Measurements from ENCODE around the gene GTF2E1.
"Not testable (repeated sequence)": the region's sequence is repeated elsewhere in the genome, so short reads cannot be mapped to it uniquely, and the experiment has no call there.

Gene GTF2E1

DNA sequence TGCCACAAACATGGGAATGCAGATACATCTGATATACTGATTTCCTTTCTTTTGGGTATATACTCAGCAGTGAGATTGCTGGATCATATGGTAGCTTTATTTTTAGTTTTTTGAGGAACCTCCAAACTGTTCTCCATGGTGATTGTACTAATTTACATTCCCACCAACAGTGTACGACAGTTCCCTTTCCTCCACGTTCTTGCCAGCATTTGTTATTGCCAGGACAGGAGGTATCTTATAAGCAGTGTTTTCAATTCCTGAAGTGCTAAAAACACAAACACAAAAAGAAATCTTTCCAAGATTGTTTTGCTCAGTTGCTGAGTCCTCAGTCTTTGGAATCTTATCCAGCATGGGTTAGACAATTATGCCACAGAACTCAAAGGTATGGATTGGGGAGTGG is 13.5 kb downstream of the GTF2E1 start:
- DNase-seq: no peak

DNA sequence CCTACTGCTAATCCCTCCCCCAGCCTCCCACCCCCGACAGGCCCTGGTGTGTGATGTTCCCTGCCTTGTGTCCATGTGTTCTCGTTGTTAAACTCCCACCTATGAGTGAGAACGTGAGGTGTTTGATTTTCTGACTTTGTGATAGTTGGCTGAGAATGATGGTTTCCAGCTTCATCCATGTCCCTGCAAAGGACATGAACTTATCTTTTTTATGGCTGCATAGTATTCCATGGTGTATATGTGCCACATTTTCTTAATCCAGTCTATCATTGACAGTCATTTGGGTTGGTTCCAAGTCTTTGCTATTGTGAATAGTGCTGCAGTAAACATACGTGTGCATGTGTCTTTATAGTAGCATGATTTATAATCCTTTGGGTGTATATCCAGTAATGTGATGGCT is 16.0 kb downstream of the GTF2E1 start:
- not testable (repeated sequence) for DNase-seq

DNA sequence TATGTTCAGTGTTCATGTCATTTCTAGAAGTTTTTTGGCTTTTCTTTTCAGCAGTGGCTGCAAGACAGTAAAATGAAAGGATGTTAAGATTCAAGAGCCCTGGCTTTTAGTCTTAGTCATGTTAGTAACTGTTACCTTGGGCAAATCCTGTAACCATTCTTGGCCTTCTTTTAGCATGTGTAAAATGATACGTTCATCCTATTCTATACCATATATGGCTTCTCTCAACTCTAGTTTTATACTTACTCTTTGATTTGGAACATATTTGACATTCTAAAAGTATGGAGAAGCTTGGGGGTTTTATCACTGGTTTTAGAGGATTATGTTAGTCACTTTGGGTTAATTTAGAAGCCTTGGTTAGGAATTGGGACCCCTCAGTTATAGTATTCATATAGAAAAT is 20.1 kb downstream of the GTF2E1 start:
- no peak for DNase-seq

DNA sequence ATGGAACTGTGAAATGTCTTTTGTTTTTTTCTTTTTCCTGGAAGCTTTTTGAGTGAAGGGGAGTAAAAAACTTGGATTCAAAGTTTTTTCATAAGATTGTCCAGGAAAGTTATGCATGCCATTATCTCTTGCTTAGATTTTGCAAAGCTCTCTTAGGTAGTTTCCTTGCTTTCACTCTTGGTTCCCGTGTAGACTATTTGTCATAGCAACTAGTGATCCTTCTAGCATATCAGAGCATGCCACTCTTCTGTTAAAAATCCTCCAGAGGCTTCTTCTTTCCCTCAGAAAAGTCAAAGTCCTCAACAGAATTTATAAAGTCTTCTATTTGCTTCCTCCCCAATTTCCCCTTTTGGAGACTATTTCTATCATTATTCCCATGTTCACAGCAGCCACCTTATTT is 21.1 kb downstream of the GTF2E1 start:
- no peak for DNase-seq

DNA sequence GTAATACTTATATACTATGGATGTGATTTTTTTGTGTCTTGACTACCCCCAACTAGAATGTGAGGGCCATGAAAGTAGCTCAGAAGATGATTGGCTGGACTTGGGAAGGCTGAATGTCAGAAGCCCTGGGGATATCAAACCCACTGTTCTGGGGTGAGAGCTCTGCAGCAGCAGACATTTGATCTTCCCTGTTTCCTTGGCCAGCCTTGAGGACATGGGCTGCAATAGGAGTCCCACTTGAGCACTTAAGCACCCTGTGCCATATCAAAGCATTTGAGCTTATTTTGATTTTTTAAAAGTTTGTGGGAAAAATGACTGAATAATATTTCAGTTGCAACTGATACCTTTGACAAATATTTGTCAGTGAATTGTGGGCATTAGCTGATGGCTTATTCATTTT is 21.7 kb downstream of the GTF2E1 start:
- no peak for DNase-seq

DNA sequence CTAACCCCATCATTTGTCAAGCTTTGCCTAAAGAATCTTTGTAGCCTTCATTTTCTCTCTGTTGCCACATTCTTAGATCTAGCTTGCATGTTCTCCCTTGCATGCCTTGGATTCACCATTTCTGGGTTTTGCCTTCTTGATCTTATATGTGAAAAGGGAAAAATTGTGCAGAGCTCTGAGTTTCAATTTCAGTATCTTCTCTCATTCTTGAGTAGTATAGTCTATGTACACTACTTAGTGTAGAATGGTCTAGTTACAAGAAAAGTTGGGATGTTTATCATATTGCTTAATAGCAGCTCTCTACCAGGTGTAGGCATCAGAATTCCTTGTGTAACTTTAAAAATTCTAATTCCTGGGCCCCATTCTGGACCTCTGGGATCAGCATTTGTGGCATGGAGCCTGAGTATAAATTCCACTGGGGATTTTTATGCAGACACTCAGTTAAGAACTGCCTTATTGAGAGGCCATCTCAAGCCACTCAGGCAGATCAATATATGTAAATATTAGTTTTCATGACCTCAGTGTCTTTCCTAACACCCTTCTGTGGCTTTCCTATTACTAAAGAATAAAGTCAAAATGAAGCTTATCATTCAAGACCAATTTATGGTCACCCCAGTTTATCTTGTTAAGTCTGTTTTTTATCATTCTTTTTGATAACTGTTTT is 23.4 kb downstream of the GTF2E1 start:
- DNase-seq: no peak

DNA sequence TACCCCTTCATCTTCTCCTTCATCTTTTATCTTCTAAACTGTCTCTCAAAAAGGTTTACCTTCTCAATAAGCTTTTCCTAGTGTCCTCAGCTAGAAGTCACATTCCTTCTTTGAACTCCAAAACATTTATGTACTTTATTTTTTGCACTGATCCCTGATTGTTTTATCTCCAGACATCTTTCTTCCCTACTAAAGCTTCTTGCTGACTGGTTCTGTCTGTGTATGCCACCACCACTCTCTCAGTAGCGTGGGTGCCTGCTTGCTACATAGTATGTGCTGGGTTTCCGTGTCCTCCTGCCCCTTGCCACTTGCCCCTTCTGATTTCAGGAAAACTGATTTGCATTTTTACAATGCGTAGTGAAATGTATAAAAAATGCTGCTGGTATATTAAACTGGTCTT is 24.0 kb downstream of the GTF2E1 start:
- no peak for DNase-seq

DNA sequence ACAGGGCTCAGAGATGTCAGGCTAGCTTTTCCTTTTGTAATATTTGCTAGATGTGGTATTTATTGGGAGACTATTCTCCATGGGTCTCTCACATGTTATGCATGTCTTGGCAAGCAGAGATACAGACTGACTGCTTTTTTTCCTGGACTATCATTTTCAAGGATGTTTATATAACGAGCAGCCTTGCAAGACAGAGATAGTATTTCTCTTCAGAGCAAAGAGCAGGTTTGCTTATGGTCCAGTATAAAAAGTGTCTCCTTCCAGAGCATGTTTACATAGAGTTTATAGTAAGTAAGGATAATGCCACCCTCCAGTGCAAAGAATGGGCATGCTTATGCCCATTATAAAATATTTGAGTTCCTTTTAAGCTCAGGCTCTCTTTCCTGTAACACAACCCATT is 24.6 kb downstream of the GTF2E1 start:
- DNase-seq: no peak

DNA sequence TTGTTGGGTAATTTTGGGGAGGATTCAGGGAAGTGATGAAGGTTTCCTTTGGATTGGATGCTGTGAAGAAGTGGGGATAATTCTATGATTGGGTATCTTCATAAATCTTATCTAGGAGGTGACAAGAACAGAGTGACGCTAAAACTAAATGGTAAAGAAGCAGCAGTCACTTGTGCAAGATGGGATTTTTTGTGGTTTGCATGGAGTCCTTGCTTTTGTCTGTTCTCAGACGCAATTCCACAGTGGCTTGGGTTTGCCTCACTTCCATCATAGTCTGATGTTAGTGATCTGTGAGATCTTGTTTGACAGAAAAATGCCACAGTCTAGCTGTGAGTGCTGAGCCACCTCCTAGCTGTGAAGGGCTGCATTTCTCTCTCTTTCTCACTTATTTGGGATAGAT is 26.9 kb downstream of the GTF2E1 start:
- DNase-seq: no peak

DNA sequence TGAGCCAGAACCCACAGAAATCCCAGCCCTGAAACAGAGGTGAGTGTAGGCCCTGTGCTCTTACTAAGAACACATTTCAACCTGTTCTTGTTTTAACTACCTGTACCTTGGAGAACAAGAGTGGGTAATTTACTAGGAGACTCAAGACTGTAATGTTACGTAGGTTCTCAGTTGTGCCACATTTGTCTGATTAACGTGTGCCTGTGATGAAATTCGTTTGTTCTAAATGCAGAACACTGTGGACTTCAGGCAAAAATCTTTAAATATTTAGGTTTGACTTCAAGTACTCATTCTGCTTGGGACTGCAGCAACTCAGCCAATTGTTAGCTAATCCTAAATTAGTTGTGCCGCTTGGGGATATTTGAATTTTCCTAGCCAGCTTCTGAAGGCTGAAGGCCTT is 28.3 kb downstream of the GTF2E1 start:
- no peak for DNase-seq

DNA sequence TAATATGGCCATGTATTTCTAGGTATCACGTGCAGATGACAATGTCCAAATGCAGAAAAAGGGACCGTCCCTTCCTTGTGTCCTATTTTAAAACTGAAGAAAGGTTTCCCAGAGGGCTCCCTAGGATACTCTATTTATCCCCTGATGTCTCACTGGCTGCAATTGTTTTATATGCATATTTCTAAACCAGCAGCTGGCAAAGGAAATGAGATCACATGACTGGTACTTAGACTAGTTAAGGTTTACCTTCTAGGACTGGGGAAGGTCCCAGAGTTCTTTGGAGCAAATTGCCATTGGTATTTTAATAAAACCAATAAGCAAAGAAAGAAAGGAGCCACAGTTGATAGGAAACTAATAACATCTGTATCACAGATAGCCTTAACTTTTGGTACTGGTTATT is 29.5 kb downstream of the GTF2E1 start:
- DNase-seq: no peak

DNA sequence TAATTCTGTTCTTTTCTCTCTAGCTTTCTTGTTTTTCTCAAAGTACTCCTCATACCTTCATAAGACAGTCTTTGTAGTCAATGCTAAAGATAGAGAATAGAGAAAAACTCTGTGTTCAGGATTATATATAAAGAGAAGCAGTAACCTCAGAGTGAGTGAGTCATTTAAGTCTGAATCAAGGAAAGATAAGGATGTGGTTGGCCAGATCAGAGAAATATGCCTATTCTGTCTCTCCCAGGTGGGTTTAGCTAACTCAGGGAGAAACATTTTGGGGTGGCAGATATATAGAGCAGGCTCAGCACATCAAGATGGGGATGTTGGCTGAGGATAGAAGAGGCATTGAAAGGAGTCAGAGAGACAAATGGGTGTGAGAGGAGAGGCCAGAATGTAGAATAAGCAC is 31.4 kb downstream of the GTF2E1 start:
- no peak for DNase-seq

DNA sequence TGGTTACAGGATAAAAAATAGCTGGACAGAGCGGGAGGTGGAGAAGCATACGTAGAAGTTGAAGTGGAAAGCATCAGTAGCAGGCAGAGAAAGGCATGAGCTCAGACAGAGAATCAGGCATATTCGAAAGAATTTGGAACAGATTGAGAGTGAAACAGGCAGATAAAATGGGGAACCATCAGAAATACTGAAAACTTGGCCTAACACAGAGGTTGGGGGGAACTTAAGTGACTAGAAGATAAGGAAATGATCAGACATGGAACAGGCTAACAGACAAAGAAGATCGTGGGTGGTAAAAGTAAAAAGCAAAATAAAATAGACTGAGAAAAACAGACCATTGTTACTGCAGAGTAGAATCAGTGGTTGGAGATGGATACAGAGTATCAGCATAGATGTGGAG is 32.9 kb downstream of the GTF2E1 start:
- no peak for DNase-seq

DNA sequence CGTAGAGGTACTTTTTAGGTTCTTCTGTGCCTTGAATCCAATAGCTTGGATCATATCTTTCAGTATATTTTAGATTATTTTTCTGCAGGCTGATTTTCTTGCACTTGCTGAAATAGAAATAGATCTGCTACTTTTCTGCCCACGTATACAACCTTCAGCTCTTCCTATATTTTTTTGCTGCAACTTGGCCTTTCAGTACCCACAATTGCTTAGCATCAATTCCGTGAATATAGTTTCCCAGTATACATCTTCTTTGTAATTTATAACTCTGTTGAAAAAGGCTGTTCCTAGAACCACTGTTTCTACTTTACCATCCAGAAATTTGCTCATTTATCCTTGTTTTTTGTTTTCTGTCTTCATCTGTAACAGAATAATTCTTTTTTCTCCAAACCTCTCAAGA is 36.2 kb downstream of the GTF2E1 start:
- DNase-seq: no peak

DNA sequence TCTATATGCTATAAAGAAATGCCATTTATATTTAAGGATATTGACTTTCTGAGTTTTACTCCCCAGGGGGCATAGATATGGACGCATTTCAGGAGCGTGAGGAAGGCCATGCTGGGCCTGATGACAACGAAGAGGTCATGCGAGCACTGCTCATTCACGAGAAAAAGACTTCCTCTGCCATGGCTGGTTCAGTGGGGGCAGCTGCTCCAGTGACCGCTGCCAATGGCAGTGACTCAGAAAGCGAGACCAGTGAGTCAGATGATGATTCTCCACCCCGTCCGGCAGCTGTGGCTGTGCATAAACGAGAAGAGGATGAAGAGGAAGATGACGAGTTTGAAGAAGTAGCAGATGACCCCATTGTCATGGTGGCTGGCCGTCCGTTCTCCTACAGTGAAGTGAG is 38.4 kb downstream of the GTF2E1 start:
- DNase-seq: no peak

DNA sequence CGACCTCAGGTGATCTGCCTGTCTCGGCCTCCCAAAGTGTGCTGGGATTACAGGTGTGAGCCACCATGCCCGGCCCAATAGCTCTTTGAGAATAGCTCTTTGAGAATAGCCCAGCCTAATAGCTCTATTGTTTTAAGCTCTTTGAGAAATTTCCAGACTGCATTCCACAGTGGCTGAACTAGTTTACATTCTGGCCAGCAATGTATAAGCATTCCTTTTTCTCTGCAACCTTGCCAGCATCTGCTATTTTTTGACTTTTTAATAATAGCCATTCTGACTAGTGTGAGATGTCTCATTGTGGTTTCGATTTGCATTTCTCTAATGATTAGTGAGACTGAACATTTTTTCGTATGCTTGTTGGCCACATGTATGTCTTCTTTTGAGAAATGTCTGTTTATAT is 43.3 kb downstream of the GTF2E1 start:
- DNase-seq: not testable (repeated sequence)

DNA sequence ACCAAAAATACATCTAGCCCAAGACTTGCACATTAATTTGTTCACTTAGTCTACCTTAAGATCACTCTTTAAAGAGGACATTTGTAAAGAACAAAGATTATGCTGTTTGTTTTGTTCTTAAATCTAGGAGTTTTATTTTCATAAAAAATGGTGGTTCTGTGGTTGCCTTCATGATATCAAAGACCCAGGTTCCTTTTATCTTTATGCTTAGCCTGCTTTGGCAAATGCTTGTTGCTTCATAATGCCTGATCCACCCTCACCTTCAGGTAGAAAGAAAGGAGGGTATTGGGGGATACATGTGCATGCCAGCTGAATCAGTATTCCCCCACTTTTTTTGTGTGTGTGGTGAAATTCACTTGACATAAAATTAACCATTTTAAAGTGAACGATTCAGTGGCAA is 48.5 kb downstream of the GTF2E1 start:
- DNase-seq: no peak

DNA sequence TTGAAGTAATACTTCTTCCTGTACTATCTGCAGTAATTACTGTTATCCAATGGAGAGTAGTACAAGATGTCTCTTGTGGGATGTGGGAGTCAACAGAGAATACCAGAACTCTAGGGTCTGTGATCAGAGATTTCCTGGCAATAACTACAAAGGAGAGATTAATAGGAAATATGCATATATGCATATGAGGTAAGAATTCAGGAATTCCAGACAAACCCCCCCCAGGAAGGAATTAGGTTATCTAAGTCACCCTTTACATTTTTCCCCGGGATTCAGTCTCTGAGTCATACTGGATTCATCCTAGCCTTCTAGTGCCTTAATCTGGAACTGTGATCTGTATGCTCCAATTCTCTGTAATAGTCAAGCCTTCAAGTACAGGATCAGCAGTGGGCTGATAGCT is 49.4 kb downstream of the GTF2E1 start:
- DNase-seq: no peak

DNA sequence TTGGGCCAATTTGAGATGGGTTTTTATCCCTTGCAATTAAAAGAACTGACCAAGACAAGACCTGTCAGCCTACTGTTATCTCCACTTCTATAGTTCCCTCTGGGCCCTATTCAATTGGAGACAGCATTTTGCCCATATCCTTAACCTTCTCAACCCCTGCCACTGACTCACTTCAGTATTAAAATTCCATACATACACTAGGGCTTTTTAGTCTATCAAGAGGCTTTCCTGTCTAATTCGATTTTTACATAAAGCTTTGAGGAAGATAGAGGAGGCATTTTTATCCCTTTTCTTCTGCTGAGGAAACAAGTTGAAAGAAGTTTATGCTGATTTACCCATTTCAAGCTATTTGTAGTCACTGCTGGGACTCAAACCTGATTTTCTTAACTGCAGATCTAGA is 51.1 kb downstream of the GTF2E1 start:
- DNase-seq: no peak

DNA sequence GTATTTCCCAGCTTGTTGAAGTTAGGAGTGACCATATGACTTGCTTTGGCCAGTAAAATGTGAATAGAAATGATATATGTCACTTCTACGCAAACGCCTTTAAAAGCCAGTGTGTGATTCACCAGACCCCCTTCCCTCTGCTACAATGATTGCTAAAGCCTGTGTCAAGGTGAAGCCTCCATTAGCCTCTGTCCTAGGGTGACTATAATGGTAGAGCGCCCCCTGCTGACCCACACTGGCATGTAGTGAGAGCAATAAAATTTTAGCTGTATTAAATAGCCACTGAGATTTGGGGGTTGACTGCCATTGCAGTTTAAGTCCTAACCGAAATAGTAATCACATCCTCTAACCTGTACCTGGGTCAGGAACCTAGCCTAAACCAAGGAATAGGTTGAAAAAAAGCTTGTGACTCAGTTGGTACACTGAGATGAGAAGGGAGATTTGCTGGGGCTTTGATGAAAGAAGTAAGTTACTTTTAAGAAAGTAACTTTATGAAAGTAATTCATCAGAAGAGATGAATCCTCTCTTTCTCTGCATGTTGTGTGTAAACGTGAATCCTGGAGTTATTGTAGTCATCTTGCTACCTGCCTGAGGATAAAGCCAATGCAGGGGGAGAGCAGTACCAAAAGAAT is 52.6 kb downstream of the GTF2E1 start:
- DNase-seq: peak; percentile 38 to 64

DNA sequence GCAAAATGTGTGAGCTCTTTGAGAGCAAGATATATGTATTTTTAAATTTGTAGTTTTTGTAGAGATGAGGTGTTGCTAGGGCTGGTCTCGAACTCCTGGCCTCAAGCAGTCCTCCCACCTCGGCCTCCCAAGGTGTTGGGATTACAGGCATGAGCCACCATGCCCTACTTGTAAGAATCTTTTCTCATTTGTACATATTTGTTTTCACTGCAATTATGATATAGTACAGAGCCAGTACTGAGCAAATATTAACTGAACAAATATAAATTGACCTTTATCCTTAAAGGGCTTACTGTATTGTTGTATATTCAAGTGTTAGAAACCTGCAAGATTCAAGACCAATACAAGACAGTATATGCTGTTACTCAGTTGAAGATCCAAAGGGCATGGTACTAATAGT is 53.4 kb downstream of the GTF2E1 start:
- DNase-seq: no peak

DNA sequence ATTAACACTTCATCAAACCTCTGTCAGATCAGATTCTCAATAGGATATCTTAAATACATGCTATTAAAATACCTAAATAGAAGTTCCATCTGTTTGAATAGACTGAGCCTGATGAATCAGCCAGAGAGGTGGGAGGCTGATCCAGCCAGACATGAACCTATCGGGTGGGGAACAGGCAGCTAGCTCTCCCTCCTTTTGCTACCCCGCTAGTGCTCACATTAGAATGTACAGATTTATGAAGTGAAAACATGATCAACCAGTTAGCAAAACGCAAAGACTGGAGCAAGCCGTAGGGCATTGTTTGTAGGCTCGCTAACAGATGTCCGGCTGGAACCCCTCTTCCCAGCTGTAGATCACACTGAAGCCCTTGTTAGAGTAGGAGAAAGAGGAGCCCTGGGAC is 54.4 kb downstream of the GTF2E1 start:
- no peak for DNase-seq

DNA sequence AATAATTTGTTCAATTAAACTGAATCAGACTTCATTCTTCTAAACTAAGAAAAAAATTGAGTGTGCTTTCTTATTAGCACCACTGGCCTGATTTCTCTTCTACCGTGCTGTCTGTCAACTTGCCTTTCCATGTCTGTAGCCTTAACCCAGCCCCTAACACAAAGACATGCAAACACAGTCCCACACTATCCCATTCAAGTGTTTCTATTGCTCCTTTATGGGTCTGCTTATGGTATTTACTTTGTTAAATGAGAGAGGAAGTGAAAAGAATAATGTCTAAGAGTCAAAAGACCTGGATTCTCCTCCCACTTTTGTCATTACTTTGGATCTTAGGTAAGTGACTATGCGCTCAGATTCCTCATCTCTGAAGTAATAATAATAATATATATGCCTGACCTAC is 55.3 kb downstream of the GTF2E1 start:
- DNase-seq: no peak

DNA sequence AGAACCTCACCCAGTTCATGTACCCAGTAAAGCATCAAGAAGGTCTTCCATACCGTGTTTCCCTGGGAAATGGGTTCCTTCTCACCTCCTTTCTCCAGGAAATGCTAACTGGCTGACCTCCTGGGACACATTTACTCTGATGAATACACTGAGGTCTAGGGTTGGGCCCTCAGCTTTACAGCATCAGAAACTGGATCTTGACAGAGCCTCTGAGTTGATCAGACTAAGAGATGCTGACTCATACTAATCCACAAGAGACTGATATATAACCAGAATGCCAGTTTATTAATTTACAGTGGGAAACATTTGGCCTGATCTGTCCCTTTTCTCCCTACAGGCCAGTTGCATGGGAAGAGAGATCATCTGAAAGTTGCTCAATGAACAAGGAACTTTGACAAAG is 55.8 kb downstream of the GTF2E1 start:
- no peak for DNase-seq

DNA sequence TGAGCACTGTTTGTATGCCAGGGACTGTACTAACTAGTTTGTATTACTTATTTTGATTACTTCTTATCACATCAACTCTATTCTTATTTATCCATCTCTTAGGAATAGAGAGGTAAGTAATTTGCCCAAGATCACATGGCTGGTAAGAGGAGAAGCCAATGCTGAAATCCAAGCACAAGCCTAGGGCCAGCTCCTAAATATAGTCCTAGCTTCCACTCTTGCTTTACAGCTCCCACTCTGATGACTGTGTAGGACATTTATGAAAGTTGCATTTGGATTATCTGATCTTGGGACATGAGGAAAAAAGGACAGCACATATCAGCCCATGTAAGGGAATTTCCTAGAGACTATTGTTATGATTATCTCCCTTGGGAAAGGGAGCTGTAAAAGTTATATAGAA is 58.1 kb downstream of the GTF2E1 start:
- DNase-seq: no peak
